NAMALWA (cell line): ENCODE measurements around the gene CLPTM1L.
A peak's percentile ranks its signal among the peaks of the same experiment; 100 is the strongest.

Source experiments
- DNase-seq: peaks from one replicate; pipeline ENCODE4 v3.0.0-alpha.2; 2015; ENCODE audit warnings: low spot score

The CLPTM1L gene

DNA sequence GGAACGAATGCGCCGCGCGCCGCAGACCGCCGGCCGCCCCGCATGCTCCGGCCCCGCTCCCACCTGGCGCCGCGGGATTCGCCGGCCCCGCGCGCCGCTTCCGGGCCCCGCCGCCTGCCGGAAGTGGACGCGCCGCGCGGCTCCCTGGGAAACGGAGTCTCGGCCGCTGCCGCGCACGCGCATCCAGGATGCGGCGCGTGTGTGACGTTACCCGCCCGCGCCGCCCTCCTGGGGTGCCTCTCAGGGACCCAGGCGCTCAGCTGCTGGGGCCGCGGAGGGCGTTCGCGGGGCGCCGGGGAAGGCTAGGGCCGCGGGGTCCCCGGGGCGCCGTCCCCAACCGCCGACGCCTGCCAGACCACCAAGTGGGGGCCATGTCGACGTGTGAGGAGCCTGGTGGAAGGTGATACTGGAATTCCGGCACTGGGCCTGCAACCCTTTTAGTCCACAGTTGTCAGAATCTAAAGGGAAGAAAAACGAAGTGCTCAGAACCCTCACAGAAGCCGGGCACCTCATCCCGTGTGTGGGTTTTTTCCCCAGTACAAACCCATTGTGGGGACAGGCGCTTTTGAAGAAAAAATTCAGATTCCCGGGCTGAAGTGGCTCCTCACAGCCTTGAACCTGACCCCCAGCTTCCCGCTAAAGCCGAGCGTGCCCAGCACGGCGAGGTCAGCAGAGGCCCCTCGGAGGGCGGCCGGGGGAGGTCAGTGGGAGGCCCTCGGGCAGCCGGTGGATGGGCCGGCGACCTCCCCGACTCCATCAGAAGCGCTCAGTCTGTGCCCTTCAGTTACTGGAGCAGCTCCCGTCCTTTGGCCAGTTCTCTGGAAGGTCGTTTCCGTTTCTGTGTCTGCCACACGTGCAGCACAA, at the start of gene CLPTM1L:
Gene CLPTM1L, minus strand, starts transcription at position 125 of the 864 bp plus-strand sequence. CDS start 258 bp downstream, outside the sequence.
- DNase-seq: peak; percentile 98

DNA sequence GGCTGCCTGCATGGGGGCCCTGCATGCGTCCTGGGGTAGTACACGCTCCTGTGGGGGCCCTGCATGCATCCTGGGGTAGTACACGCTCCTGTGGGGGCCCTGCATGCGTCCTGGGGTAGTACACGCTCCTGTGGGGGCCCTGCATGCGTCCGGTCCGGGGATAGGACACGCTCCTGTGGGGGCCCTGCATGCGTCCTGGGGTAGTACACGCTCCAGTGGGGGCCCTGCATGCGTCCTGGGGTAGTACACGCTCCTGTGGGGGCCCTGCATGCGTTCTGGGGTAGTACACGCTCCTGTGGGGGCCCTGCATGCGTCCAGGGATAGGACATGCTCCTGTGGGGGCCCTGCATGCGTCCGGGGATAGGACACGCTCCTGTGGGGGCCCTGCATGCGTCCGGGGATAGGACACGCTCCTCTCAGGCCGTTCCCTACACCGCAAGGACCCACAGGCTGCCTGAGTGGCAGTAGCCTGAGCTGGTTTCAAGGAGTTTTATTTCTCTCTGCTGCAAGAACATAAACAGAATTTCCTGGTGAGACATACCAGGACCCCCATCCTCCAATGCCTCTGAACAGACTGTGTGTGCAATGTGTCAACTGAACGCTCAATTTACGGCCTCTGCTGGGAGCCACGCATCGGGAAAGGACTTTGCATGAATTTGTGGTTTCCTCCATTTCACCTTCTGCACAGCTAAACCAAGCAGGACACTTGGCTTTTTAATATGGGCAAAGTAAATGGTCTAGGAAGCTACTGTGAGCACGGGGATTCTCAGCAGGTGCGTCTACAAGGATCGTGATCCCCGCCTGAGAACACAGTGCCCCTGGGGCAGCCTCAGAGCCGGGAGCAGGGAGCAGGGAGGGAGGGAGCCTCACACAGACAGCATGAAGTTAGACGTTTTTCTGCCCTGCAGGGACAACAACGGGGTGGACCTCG, 48.9 kb upstream of the CLPTM1L start:
- no peak for DNase-seq

- DNase-seq: no peak
Observed at GRCh38 chr5:1392801-1393565, 48.1 kb upstream of the CLPTM1L start.

DNA sequence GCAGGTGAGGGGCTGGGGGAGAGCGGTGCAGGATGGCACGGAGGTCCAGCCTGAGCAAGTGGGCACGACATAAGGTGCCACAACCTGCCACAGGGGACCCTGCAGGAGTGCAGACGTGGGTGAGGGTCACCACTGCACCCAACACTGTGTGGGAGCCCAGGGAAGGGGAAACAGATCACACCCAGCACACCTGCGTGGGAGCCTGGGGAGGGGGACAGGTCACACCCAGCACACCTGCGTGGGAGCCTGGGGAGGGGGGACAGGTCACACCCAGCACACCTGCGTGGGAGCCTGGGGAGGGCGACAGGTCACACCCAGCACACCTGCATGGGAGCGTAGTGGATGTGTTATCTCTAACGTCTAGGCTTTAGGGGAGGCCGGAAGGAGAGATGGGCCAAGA, 47.4 kb upstream of the CLPTM1L start:
- no peak for DNase-seq

- no peak for DNase-seq
Observed at GRCh38 chr5:1391691-1392090, 46.8 kb upstream of the CLPTM1L start.

- DNase-seq: no peak
Observed at GRCh38 chr5:1390861-1391600, 46.1 kb upstream of the CLPTM1L start.

DNA sequence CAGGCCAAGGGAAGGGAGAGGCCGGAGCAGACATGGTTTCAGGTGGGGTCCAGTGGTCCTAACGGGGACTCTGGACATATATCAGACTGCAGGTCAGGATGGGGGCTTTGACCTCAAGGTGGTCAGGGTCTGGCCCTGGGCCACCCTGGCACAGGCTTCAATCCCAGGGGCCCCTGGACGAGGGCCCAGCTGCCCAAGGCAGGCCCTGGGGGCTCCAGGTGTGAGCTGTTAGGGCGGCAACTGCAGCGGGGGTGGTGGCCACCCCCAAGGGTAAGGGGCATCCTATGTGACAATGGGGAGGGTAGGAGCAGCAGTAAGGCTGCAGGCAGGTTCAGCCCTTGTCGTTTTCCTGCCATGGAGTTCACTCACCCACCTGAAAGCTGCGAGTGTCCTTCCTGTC, 45.4 kb upstream of the CLPTM1L start:
- DNase-seq: no peak

DNA sequence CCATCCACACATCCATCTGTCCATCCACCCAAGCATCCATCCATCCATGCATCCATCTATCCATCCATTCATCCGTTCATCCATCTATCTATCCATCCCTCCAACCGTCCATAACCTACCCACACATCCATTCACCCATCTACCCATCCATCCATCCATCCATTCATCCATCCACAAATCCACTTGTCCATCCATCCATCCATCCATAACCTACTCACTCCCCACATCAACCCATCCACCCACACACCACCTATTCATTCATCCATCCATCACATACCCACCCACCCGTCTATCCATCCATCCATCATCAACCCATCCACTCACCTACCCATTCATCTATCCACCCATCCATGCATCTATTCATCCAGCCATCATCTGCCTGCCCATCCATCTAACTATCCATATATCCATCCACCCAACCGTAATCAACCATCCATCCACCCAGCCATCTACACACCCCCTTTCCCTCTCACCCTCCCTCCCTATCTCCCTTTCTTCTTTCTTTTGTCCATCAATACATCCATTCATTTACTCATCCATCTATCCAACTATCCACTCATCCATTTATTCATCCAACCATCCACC, 43.6 kb upstream of the CLPTM1L start:
- no peak for DNase-seq

GRCh38 chr5:1387876-1388275, 43.0 kb upstream of the CLPTM1L start:
- DNase-seq: no peak

- DNase-seq: no peak
Observed at GRCh38 chr5:1387059-1387755, 42.3 kb upstream of the CLPTM1L start.

DNA sequence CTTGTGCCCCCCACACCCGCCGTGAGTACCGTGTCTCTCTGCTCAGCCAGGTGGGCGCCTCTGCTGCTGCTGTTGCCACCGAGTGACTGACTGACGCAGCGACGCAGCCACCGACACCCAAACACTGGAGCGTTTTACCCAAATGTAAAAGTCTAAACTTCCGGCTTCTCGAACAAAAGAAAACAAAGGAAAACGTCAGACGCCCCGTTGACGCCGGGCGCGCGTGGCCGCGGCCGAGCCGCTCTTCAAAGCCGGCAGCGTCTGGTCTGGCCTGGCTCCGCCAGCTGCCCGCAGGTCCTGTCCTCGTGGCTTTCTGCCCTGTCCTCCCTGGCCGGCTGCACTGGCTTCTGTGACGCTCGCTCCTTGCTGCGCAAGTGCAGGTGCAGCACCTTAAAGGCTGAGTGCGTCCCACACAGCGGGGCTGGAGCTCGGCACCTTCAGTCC, 41.4 kb upstream of the CLPTM1L start:
- peak; percentile 81 for DNase-seq

- peak; percentile 85 for DNase-seq
Observed at GRCh38 chr5:1385395-1386273, 40.7 kb upstream of the CLPTM1L start.

DNA sequence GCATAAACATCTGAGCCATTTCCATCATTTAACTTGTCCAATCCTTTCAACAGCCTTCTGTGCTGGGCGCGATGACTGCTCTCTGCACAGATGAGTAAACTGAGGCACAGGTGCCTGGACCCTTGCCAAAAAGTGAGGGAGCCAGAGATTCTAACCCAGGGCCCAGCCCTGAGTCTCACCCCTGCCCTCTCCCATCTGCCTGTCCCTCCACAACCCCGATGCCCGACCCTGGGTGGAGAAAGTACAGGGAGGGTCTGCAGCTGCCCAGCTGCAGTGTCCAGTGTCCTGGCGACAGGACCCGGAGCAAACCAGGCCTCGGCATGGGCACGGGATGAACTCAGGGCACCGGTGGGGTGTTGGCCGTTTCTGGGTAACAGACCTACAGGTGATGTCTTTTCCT, 39.6 kb upstream of the CLPTM1L start:
- DNase-seq: no peak

- no peak for DNase-seq
Observed at GRCh38 chr5:1383886-1384401, 39.0 kb upstream of the CLPTM1L start.

DNA sequence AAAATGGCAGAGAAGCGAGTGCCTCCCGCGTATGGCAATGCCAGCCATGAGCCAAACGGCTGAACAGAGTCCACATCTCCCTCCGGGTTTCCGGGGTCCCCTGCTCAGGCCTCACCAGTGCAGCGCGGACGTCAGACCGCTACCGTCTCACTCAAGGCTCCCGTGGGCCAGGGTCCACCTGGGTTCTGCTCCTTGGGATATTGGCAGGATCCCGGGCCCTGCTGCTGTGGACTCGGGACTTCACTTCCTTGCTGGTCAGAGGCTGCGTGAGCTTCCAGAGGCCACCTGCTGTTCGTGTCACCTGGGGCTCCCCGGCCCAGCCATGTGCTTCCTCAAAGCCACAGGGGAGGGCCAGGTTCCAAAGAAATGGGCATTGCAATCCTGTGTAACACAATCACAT, 38.4 kb upstream of the CLPTM1L start:
- no peak for DNase-seq

- no peak for DNase-seq
Observed at GRCh38 chr5:1382248-1382700, 37.4 kb upstream of the CLPTM1L start.

DNA sequence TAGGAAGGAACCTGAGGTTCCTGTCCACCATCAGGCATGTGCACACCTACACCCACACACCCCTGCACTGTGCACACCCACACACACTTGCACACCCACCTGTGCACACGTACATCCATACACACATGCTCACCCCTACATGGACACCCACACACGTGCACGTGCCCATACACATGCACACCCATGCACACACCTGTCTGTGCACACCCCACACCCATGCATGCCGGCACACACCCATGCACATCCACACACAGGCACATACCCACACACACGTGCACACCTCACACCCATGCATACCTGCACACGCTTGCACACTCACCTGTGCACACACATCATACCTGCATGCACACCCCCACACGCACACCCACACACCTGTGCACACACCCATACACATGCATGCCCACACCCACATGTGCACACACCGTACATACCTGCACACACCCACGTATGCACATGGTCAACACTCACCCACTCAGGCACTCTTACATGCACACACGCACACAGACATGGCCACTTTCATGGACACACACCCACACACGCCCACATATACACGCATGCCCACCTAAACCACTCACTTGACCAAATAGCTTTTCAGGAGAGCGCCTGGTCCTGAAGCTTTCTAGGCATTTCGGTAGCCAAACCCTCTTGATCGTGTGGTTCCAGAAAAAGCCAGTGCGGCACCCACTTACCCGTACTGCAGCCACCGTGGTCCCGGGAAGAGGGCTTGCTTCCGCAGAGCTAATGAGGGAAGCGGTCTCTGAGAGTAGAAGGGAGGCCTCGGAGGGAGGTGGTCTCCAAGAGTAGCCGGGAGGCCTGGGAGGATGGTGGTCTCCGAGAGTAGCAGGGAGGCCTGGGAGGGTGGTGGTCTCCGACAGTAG, 36.7 kb upstream of the CLPTM1L start:
- DNase-seq: no peak

DNA sequence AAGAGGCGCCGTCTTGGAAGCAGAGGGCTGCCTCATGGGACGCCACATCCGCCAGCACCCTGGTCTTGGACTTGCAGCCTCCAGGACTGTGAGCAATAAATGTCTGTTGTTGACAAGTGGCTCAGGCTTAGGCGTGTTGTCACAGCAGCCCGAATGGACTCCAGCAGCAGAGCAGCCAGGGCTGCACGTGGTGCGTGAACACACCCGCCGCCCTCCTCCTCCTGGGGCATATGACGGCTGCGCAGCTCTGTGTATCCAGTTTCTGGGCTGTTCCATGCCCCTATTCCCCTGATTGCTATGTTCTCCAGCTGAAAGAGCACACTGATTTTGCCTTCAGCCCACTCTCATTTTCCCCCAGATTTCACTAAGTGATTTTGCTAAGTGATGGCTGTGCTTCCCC, 36.0 kb upstream of the CLPTM1L start:
- no peak for DNase-seq
